HG03095 (cell line): Measurements from ENCODE around the gene BAIAP2.

Experiments
- ATAC-seq: cut with Tn5 transposase; IDR thresholded peaks from one replicate; pipeline ENCODE4 v1.9.1; 2021; ENCODE audit warnings: moderate library complexity; ENCODE audit not compliant: unreplicated experiment

Gene BAIAP2

DNA sequence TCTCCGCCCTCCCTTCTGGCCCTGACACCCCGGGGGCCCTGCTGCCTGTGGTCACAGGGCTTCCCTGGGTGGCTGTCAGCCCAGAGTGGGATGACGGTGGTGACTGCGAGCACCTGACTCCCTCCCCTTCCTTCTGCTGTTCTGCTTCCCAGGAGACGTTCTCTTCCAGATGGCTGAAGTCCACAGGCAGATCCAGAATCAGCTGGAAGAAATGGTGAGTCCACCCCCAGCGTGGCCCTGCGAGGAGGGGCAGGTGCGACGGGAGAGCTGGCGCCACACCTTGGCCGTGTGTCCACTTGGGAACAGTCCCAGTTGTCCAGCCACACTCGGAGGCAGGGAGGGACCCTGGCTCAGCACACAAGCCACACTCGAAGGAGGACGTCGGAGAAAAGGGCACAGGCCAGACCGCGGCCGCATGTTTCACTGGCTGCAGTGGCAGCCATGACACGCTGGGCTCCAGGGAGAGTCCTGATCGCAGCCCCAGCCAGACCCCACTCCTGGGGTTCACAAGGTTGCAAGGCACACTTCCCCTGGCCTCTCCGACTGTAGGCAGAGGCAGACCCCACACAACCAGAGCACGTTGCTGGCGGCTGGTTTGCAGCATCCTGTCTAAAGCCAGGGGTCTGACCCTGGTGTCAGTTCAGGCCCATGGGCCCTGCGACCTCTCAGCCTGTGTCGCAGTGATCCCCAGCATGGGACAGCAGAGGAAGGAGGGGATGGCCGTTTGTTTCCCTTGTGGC, 49.9 kb downstream of the BAIAP2 start:
- ATAC-seq = no peak

DNA sequence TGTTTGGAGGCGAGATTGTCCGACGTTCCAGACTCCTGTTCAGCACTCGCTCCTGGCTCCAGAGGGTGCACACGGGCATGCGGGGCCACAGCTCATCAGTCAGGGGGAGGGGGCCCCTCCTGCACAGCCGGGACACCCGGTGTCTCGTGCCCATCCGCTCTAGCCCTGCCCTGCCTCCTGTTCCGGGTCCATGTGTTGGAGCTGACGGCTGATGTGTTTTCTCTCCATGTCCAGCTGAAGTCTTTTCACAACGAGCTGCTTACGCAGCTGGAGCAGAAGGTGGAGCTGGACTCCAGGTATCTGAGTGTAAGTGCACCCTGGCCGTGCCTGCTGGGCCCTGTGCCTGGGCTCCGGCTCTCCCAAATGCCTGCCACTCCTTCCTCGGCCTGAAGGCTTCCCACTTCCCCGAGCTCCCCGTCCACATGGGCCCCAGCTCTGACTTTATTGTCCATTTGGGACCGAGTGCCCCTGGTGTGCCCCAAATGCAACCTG, 50.5 kb downstream of the BAIAP2 start:
- ATAC-seq = no peak

DNA sequence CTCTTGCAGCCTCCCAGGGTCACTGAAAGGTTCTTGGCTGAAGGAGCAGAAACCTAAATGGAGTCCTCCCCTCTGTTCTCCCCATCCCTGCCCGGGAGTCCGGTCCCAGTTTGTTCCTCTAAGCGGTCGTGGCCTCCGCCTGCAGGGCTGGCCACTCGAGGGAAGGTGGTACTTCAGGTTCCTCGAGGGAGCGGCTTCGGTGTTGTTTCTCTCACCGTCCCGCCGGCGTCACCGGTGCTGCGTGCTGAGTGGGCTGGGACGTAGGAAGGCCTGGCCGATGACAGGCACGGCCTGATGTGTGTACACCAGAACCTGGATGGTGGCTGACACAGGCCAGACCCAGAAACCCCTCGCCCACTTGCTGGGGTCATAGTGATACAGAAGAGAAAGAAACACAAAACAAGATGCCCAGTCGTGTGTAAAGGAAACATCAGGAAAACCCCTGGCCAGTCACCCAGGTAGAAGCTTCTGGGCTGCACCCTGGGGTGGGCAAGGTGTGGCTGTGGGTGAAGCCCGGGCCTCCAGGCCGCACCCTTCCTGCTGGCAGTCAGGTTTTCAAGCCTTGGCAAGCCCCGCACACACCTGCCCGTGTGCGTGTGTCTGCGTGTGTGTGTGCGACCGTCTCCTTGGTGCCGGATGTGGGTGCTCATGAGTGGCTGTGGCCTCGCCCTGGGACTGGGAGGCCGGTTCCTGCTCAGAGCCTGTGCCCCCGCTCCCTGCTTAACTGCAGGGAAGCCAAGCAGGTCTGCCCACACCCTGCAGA, 52.0 kb downstream of the BAIAP2 start:
- ATAC-seq = no peak

DNA sequence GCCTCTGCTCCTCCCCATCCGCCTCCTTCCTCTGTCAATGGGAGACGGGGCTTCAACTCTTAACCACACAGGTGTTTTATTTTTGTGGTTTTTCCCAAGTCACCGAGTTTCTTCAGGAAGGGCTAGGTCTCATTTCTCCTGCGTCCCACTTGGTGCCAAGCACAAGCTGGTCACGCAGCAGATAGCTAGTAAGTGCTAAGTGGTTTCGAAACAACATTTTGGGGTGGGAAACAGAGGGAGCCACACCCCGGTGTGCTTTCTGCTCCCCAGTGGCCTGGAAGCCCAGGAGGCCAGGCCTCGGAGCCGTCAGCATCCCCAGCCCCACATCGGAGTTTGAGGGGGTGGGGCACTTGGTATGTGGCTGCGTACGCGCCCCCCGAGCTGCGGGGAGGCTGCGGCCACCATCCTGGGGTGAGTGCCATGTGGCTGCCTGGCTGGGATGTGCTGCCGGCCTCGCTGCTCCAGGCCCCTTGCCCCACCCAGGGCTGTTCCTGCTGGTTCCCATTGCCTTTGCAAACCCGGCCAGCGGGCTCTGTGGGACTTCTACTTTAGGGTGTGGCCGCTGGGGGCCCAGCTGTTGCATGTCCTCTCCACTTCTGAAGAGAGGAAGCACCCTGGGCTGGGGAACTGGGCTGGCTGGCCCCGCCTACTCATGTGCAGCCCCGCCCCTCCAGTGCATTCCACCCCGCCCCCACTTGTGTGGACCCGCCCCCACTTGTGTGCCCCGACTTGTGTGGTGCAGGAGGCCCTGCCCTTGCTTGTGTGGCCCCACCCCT, 55.6 kb downstream of the BAIAP2 start:
- no peak for ATAC-seq

DNA sequence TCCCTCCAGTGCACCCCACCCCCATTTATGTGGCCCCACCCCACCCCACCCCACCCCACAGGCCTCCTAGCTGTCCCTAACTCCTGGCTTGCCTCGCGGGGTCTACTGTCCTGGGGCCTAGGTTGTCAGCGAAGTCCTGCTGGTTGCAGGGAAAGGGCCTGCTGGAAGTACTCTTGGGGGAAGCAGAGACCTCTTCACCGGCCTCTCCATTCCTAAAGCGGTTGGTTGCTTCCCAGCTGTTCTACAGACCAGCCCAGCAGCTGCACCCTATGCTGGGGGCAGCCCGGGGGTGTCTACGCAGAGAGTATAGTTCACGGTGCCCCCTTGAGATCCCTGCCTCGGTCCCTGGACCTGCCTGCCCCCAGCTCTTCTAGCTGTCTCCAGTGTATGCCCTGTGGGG, 56.2 kb downstream of the BAIAP2 start:
- ATAC-seq = no peak

DNA sequence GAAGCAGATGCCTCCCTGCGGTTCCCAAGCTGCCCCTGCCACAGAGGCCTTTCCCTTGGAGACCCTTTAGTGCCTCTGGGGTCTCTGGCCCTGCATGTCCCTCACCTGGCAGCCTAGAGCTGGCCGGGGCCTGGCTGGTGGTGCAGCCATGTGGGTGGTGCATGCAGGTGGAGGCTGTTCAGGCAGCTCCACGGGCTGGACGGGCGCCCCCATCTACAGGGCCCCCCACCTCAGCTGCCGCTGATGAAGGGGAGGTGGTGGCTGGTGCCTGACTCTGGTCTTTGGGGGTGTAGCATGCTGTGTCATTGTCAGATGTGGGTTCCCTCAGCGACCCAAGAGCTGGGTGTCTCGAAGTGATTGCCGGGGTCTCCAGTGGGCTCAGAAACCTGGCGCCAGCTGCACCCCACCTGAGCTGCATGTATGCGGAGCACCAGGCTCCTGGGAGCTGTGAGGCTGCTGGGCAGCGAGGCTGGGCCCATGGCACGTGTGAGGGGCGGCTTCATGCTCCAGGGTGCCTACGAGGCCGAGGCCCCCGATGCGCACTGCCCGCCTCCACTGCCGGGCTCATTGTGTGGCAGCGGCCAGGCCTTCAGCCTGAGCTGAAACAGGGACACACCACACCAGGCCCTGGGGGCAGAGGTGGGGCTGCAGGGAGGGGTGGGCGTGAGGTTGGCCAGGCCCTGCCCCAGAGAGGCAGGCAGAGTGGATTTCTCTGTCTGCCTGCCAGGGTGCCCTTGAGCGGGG, 57.0 kb downstream of the BAIAP2 start:
- ATAC-seq = no peak

DNA sequence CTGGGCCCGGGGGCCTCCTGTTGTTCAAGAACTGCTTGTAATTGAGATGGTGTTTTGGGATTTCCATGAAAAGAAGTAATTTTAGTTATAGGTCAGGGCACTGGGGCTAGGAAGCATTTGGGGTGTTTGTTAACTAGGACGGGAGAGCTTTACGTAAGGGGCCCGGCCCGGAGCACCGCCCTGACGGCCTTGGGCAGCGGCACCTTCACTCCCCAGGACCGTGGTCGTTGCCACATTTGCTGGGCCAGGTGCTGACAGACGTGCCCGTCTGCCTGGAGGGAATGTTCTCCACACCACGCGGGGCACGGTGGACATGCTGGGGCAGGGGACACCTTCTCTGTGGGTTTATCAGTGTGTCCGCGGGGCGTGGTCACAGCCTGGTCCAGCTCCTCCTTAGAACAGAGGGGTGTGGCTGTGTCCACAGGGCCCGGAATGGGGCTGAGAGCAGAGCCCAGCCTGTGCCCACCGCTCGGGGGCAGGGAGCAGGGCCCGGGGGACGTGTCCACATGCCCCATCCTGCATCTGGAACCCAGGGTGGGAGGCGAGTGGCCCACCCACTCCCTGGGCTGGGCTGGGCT, 57.7 kb downstream of the BAIAP2 start:
- ATAC-seq = no peak

DNA sequence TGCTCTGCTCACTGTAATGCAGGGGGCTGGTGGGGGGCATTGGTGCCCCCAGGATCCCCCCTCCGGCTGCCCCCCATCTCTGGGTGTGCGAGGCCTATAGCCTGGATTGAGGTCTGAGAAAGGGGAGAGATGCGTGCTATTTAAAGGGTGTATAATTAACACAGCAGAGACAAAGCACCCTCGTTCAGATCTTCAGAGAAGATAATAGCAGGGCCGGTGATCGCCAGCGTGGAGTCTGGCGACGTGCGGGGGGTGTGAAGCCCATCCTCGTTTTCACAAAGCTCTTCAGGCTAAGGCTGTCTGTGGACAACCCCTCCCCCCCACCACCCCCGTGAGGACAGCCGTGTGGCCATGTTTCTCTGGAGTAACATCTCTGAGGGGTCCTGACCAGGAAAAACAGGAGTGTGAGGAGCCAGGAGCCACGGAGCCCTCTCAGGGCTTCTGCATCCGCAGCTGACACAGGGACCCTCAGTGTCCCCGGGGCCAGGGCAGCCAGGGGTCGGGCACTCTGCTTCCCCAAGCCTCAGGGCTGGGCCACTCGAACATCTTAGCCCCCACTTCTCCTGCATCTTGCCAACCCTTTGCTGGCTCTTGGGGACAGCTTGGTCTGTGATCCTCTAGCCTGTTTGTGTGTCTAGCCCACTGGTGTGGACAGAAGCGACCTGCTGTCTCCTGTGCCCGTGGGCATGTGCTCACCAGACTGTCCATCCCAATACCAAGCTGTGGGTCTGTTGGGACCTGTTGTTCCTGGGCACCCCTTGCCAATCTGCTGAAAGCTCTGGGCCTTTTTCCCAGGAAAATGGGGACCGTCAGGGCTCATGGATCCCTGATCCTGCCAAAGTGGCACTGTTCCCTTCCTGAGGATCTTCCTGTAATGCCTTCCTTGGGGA, 58.9 kb downstream of the BAIAP2 start:
- ATAC-seq = no peak

DNA sequence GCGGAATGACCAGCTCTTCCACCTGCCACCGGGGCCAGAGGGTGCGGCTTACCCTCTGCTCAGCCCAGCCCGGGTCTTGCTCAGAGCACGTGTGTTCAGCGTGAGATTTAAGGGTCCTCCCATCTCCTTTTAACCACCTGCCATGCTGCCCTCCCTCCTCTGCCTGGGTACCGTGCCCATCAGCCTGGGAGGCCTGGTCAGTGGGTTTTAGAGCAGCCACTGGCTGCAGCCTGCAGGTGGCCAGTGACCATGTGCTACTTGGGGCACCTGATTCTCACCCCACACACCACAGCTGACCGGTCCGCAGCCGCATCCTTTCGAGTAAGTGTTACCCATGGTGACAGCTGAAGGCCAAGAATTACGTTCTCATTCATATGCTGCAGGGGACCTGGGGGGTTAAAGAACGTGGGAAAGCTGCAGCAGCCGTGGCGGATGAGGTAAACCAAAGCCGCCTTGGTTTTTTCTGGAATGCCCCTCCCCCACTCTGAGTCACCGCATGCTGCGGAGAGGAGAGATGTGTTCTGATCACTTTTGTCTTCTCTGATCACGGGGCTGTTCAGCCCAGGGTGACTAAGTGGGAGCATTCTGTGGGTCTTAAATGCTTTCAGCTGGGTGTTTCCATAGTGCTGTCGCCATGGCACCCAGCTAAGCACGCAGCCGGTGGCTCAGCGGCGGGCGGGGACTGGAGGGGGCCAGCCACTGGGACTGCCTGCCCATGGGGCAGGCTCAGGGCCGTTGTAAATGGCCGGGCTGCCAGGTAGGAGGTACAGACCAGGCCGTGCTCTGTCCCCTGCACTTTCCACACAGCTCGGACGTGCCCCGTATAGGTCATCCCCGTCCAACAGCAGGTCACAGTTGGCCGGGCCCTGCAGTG, 59.8 kb downstream of the BAIAP2 start:
- ATAC-seq = peak; percentile 49

DNA sequence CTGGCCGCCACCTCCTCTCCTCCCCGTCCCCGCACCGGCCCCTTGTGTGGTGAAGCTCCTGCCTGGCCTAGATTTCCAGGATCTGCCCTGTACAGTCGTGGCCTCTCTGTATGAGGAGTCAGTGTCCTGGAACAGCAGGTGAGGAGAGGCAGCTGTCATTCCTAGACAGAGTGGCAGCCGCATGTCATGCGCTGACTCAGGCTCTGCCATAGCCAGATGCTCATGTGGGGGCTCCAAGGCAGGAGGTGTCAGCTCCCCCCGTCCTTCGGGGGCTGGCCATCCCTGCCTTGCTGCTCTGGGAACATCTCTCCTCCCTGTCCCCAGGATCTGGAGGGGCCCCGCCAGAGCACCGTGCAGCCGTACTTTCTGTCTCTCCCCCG, 60.4 kb downstream of the BAIAP2 start:
- no peak for ATAC-seq

DNA sequence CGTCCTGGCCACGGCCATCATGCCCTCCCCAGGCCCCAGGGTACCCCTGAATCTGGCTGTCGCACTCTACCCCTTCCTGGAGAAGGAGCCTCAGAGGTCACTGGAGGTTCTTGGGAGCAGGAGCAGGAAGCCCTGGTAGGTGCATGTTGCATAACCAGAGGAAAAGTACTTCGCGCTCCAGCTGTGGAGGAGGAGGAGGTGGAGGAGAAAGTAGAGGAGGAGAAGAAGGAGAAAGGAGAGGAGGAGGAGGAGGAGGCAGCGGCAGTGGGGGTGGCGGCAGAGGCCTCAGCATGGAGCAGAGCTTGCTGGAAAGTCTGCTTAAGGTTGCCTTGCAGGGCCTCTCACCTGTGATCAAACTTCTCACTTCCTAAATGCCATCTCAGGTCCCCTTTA, 61.8 kb downstream of the BAIAP2 start:
- no peak for ATAC-seq

DNA sequence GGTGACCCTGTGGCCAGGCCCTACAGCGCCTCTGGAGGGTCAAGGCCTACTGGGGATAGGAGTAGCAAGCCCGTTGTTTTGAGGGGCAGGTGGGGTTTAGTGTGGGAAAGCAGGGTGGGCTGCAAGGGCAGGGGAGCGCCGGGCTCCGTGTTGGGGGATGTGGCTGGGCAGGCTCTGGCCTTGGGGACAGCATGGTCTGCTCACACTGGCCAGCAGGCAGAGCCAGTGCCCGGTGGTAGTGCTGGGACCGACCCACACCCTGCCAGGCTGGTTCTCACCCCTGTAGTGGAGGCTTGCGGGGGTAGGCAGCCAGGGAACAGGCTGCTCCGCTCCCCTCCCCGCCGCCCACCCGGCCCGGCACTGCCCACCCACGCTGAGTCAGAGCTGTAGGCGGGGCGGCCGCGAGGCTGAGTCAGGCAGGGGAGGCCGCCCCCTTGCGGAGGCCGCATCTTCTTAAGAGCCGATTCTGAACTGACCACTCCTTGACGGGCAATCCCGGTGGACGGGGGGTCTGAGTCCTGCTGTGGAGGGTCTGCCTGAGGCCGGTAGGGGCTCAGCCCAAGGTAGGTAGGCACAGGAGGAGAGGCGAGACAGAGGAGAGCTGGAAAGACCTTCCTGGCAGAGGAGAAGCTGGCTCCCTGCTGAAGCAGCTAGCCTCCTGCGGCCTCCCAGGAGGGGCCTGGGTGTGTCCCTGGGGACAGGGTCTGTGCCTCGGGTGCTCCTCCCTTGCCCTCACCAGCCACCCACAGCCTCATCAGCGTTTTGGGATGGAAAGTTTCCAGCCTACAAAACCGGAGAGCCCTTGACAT, 62.4 kb downstream of the BAIAP2 start:
- ATAC-seq = no peak

DNA sequence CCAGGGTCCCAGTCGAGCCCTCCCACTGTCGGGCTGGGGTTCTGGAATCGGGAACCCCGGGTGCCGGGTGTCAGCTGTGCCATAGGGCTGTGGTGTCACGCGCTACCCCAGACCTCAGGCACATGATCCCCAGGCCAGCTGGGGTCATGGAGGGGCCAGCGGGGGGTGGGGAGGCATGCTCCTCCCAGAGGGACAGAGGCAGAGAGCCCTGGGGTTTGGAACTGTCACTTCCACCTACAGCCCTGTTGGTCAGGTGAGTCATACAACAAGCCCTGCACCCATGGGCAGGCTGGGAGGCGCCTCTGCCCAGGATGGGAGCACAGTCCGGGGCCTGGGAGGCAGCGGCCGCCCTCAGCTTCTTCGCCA, 63.0 kb downstream of the BAIAP2 start:
- ATAC-seq = no peak

DNA sequence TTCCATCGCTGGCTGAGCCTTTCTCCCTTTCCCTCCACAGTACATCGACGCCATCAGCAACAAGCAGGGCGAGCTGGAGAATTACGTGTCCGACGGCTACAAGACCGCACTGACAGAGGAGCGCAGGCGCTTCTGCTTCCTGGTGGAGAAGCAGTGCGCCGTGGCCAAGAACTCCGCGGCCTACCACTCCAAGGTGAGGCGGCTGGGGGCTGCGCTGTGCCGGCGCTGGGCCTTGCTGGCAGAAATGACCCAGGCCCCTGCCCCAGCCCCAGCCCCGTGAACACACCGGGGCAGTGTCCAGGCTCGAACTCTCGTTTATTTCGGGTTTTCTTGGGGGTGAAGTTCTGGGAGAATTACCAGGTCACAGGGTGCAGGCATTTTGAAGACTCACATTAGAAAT, 64.9 kb downstream of the BAIAP2 start:
- no peak for ATAC-seq

DNA sequence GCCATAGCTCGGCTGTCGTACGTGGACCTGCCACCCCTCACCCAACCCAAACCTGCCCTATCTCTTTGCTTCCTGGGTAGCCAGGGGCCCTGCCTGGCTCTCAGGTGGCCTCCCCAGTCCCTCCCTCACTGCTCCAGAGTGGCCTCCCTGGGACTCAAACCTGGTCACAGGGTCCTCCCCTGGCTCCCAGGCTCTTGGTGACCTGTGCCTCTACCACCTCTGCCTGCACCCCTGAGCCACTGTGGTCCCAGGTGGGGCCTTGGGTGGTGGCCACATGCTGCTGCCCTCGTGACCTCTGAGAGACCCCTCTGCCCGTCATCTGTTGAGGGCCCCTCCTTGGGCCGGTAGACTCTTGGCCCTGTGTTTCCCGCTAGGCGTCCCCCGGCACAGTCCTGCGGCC, 65.7 kb downstream of the BAIAP2 start:
- ATAC-seq = no peak

DNA sequence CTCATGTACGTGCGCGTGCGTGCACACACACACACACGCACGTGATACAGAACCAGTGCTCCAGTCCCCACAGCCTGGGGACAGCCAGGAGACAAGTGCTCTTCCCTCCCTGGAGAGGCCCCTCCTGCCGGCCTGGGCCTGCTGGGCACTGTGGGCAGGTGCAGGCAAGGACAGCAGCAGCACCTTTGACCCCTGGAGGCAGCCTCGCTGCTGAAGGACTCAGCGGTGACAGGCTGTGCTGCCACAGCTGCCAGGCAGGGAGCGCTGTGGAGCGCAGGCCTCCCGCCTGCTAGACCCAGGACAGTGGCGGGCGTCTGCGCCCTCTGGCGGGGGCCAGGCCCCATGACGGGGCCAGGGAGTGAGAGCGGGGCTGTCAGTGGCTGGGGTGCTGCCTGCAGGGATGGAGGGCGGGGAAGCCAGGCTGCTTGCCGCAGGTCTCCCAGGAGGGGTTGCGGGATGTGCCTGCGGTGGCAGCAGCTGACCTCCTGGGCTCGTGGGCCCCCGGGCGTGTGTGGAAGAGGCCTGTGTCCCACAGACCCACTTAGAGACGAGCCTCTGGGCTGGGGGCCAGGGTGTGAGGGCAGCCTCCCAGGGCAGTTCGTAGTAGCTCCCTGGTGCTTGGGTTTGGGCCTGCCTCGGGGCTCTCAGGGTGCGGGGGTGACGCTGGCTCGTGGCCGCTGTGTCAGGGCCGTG, 66.8 kb downstream of the BAIAP2 start:
- ATAC-seq = peak; percentile 75

DNA sequence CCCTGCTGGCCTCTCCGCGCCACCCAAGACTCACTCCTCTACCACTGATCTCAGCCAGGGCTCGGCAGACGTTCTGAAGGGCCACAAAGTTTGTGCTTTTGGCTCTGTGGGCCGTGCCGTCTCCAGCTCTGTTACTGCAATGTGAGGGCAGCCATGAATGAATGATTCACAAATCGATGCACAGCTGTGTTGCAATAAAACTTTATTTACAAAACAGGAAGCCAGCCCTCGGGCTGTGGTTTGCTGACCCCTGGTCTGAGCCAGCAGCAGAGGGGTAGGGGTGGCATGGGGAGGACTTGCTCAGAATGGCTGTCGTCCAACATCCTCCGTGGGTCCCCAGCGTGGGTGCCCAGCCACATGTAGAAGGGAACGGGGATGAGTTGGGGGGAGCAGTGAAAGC, 67.4 kb downstream of the BAIAP2 start:
- no peak for ATAC-seq
